Esophagus squamous epithelium (tissue), 4 donors: Measurements from ENCODE around the gene GALNTL6.

Source experiments
- POLR2A ChIP-seq, 4 donors: fragments of 450-650 bp; IDR thresholded peaks; one replicate each; pipeline ENCODE4 v1.6.1; 2017; ENCODE audit warnings: antibody characterized with exemption in 4 of 4, mild to moderate bottlenecking in 4 of 4, moderate library complexity in 3 of 4
- TF ChIP-seq, protein P1 (sequence below), 6 experiments: fragments of 450-650 bp in 4 of 6; fragments of 200-600 bp in 2 of 6; sonication (generic) in 2 of 6; IDR thresholded peaks; one replicate each; pipeline ENCODE4 v1.5.1; 2016 to 2019; ENCODE audit warnings: antibody characterized with exemption in 6 of 6, mild to moderate bottlenecking in 4 of 6, moderate library complexity in 4 of 6

DNA sequence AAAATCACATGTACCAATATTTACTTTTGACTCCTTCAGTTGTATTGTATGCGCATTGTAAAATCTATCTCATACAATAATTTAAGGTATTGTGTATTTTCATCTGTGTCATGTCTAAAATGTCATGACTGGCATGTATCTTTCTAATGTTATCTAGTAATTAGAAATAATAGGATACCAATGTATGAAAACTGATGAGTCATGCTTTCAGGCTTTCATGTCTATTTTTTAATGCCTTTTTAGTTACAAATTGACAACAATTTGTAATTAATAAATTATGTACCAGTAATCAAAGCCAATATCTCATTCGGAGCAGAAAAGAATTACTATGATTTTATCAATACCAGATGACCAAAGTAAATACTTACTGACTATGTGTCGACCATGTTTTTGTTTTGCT, 107.7 kb downstream of the GALNTL6 start:
- TF ChIP-seq, protein P1, sequence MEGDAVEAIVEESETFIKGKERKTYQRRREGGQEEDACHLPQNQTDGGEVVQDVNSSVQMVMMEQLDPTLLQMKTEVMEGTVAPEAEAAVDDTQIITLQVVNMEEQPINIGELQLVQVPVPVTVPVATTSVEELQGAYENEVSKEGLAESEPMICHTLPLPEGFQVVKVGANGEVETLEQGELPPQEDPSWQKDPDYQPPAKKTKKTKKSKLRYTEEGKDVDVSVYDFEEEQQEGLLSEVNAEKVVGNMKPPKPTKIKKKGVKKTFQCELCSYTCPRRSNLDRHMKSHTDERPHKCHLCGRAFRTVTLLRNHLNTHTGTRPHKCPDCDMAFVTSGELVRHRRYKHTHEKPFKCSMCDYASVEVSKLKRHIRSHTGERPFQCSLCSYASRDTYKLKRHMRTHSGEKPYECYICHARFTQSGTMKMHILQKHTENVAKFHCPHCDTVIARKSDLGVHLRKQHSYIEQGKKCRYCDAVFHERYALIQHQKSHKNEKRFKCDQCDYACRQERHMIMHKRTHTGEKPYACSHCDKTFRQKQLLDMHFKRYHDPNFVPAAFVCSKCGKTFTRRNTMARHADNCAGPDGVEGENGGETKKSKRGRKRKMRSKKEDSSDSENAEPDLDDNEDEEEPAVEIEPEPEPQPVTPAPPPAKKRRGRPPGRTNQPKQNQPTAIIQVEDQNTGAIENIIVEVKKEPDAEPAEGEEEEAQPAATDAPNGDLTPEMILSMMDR (IDR thresholded peaks at IDR 0.05): no peak
- TF ChIP-seq POLR2A (IDR thresholded peaks at IDR 0.05): no peak
